Stimulated activated CD4-positive, alpha-beta T cell treated with anti-CD3 and anti-CD28 coated beads, Interleukin-2, amount 100 ng/mL, for 48 hours (primary cell): ENCODE measurements around the gene C2orf72.
"Not testable (repeated sequence)": the region's sequence is repeated elsewhere in the genome, so short reads cannot be mapped to it uniquely, and the experiment has no call there.

Experiments
- DNase-seq, 2 donors: peaks; one replicate each; pipeline ENCODE4 v3.0.0-alpha.2; 2020

C2orf72 gene

DNA sequence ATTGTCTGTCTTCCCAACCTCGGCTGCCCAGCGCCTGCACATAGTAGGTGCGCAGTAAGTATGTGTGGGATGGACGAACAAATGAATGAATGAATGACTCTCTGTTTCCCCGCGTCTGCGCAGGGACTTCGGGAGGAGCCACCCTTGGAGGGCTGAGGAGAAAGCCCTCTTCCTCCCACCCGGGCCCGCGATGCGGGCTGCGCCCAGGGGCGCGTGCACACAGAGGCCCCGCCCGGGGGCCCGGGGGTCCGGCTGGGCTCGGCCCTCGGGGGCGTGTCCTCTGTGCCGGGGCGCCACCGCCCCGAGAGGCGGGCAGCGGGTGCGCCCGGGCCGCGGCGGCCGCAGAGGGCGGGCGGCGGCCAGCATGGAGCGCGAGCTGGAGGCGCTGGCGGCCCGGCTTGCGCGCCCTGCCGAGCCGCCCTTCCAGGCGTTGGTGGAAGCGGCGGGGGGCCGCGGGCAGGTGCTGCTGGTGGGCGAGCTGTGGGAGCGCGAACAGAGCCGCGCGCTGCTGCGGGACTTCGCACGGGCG, at the start of gene C2orf72:
Gene C2orf72, plus strand, starts transcription at position 322 of the 529 bp plus-strand sequence. Its CDS starts 43 bp downstream, at position 365.
- no peak for DNase-seq

DNA sequence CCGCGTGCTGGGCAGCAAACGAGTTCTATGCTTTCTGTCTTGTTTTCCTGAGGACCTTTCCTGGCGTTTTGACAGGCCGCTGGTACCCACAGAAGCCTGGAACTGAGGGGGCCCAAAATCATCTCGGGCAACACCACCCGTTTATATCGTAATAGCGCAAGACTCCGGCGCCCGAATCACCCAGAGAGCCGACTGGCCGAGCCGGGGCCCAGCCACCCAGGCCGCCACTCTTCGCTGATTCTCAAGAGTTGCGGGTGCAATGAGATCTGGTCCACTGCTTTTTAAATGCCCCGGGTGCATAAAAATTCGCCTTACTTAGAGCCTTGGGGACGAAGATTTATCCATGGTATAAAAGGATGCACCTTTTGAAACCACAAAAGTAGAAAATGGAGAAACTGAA, 47.6 kb upstream of the C2orf72 start:
- no peak for DNase-seq

DNA sequence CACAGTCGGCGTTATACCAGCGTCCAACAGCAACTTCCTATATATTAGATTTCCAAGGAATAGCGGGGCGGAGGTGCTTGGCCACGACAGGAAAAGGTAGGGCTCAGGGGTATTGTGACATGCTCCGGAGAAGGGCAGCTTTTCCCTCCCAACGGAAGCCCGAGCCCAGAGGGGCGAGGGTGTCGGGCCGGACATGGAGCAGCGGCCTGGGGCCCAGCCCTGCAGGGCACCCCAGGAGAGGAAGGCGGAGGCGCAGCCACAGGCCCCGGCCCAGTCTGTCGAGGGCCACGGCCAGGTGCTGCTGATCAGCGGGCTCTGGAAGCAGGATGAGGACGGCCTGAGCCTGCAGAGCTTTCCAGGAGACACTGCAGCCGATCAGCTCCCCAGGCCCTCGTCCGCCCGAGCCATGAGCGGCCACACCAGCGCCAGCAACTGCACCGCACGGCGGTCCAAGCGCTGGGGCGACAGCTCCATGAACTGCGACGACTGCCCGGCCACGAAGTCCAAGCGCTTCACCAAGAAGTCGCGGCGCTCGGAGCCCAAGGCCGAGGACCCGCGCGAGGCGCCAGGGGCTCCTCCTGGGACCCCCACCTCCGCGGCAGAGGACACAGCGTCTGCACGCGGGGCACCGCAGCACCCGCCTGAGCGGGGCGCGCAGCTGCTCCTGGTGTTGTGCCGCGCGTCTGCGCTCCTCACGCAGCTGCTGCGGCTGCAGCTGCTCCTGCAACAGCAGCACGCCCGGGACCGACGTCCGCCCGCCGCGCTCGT, 47.0 kb upstream of the C2orf72 start:
- DNase-seq = no peak

DNA sequence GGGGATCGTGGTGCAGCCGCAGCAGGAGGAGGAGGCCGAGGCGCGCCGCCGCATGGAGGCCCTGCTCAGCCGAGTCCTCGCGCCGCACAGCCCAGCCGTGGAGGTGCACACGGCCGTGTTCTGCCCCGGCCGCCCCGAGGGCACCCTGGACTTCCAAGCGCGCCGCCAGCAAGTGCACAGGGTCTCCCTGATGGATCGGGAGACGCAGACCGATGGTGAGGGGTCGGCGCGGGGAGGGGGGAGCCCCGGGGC, 46.5 kb upstream of the C2orf72 start:
- DNase-seq = no peak

DNA sequence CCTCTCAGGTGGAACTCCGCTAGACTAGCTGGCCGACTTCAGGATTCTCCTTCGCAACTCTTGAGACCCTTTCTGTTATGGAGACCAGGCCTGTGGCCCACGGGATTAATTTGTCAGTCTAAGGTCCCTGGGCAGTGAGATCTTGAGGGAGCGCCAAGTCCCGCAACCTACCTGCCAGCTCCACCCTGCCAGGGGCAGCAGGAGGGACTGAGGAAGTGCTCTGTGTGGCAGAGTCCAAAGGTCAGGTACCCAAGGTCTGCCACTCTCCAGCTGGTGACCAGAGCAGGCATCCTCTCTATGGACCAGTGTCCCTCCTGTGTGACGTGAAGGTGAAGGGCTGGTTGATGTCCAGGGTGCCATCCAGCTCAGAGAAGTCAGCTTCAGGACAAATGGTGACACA, 45.7 kb upstream of the C2orf72 start:
- no peak for DNase-seq

DNA sequence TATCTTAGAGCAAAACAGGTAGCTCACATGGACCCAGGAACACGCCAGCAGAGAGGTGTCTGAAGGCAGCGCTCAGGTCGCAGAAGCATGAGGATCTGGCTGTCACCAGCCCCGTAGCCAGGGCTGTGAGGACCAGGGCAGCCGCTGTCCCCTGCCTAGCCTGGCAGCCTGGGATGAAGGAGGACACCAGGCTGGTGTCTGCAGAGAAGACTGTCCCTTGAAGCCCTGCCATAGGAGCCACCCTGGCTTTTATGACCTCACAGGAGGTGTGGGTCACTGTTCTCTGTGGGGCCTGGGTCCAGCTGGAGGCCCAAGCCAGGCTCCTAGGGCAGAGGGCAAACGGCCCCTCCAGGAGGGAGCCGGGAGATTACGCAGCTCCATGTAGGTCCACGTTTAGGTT, 41.5 kb upstream of the C2orf72 start, which contains the start of gene SPATA3:
Gene SPATA3, plus strand, starts transcription at position 301 of the 400 bp plus-strand sequence. CDS start 113 bp downstream, outside the sequence.
- no peak for DNase-seq

DNA sequence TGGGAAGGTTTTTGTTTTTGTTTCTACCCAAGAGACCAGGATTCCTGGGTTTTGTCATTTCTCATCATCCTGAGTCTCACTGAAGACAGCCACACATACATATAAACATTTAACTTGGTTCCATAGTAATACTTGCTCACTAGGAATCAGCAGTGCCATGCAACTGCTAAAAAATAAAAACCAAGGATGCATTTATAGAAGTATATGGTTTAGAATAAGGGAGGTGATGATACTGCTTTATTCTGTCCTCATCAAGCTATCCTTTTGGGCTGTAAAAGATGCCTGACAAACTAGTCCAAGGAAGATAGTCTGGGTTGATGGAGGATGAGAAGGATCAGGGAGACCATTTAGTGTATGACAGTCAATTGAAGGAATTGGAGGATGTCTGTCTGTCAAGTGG, 40.7 kb upstream of the C2orf72 start:
- DNase-seq = no peak

DNA sequence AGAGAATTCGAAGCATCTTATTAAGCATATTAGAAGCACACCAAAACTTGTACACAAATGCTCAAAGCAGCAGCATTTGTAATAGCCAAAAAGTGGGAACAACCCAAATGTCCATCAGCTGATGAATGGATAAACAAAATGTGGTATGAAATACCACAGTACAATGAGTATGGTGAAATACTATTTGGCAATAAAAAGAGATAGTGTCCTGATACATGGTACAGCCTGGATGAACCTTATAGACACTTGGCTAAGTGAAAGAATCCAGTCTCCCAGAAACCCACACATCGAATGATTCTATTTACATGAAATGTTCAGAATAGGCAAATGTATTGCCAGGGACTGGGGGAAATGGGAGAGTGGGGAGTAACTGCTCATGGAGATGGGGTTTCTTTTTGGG, 38.4 kb upstream of the C2orf72 start:
- DNase-seq = no peak

DNA sequence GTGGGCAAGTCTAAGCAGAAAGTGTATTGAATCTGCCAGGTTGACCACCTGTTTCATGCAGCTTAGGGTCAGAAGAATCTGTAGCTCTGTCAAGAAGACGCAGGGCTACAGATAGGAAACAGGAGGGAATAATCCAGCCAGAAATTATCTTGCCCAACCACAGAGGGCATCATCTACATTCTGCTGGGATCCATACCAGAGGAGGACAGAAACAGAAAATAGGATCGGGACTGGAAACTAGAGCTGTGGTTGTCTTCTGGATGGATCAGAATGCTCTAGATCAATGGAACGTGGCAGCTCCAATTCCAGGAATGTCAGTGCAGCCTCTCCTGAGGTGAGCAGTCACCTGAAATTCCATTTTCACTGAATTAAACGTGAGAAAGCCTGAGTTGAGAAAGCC, 37.8 kb upstream of the C2orf72 start:
- no peak for DNase-seq

DNA sequence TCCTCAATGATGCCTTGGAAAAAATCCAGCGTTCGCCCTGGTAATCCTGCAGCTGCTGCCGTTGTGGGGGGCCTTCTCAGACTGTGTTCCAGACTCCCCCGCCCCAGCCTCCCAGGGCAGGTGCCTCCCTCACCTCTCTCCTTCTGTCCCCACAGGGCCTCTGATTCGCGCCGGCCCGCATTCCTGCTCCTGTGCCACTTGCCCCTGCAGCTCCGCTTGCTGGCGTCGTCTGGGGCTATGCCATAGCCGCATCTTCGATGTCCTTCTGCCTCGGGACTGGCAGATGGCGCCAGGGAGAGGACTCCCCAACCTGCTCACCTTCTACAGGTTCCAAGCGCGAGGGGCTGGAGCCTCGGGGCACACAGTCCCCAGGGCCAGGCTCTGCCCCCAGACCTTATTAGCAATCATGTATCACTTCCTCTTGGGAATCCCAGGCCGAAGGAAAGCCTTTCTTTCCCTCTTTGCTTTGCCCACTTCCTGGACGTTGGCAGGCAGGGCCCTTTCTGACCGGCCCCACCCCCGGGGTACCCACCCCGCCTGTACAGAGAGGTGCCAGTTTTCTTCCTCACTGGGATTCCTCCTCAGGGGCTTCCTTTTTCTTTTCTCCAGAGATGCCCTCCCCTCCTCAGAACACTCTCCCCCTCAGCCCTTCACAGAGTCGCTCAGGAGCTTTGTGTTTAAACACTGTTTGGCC, 37.0 kb upstream of the C2orf72 start:
- DNase-seq = no peak

DNA sequence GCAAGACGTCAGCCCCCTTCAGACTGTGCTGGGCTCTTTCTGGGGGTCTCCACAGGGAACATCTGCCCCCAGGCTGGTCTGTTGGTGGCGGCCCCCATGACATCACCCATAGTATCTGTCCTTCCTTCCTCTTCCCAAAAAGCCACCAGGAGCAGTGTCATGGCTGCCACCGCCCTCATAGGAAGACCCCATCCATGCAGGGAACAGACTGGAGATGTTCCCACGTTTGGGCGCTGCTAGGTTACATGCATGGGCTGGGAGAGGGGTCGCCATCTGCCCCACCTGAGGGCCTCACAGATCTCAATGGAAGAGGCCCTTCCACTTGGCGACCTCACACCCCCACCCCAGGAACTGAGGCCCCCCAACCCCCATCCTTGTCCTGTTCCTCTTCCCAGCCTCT, 36.3 kb upstream of the C2orf72 start:
- no peak for DNase-seq

DNA sequence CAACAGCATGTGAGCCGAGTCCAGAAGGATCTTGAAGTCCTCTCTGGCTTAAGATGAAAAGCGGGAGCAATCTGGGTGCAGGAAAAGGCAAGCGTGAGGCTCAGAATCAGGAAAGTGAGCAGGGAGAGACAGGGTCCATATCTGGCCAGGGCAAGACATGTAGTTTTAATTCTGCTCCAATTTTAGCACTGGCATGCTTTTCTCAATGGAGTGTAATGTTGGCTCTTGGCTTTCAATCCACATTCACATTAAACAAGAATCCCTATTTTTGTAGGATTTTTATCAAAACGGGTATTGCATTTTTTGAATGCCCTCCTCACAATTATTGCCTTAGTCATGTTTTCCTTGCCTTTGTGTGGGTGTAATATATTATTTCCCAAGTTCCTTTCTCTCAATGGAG, 35.4 kb upstream of the C2orf72 start:
- DNase-seq = no peak

DNA sequence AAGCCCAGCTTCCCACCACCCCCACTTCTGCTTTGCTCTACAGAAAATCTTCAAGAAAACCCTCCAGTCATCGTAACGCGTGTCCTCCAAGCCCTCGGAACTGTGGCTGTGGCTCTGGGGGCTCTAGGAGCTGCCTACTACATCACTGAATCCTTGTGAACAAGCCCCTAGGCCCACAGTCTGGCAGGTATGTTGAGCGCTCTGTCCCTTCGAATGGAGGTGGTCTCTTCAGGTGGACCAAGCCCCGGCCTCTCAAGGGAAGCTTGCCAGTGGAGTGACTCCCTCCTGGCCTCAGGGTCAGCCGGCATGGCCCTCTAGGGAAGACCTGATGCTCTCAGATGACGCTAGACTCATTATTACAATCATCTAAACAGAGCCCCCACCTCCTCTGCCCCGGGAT, 34.7 kb upstream of the C2orf72 start:
- DNase-seq = no peak

DNA sequence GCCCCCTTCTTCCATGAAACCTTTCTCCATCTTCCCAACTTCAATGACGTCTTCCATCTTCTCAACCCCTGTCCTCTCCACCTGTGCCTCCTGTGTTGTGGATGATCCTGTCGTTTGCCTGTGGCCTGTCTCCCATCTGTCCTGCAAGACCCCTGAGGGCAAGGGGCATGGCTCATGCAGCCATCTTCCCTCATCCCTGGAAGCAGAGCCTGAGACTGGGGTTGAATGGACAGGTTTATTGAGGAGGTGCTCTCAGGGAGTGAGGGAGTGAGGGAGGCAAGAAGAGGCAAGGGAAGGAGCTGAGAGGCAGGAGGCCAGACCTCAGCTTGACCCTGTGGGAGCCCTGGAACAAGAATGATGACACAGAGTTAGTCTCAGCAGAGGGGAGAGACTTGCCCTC, 34.1 kb upstream of the C2orf72 start:
- no peak for DNase-seq

DNA sequence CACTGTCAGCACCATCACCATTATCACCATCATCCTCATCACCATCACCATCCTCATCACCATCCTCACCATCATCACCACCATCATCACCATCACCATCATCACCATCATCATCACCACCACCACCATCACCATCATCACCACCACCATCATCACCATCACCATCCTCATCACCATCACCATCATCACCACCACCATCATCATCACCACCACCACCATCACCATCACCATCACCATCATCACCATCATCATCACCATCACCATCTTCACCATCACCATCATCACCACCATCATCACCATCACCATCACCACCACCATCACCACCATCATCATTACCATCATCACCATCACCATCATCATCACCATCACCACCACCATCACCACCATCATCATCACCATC, 32.4 kb upstream of the C2orf72 start:
- DNase-seq = not testable (repeated sequence)

DNA sequence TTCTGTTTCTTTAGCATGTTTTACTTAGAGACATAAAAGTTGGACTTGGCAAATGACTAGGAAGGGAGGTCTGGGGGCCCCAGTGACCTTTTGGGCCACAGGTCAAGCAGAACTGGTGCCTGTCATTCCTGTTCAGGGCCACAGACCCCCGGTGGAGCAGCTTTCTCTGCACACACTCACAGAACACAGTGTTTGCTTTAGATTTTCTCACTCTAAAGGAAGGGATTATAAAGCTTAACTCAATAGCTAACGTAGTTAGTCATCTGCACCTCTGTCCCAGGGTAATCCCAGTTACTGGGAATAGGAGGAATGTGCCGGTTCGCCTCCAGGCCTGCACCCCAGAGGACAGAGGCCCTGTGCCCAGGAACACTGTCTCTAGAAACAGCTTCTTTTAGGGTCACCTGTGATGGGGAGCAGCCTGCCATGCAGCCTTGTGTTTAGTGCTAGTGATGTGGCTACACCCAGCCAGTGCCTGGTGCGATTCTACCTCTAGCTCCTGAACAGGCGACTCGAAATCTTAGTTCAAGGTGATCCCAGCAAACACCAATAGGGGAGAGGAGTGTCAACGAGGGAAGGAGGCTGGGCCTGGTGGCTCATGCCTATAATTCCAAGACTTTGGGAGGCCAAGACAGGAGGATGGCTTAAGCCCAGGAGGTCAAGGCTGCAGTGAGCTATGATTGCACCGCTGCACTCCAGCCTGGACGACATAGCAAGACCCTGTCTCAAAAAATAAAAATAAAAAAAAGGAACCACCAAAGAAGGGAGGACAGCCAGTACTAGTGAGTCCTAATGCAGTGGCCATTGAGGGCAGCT, 29.8 kb upstream of the C2orf72 start:
- no peak for DNase-seq

DNA sequence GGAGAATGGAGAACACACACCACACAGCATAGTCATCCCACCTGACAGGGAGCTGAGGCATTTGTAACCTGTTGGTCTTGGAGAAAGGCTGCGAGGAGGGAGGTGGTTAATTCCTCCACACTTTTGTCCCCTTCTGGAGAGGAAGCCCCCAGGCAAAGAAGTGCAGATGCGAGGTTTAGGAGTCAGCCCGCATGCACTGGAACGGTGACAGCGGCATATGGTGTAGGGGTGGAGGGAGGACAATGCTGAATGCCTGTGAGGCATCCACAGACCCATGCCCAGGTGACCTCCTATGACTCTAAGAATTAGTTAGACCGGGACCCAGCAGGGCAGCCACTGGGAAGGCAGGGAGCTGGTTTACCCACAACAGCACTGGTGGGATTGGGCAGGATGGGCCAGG, 29.2 kb upstream of the C2orf72 start:
- no peak for DNase-seq

DNA sequence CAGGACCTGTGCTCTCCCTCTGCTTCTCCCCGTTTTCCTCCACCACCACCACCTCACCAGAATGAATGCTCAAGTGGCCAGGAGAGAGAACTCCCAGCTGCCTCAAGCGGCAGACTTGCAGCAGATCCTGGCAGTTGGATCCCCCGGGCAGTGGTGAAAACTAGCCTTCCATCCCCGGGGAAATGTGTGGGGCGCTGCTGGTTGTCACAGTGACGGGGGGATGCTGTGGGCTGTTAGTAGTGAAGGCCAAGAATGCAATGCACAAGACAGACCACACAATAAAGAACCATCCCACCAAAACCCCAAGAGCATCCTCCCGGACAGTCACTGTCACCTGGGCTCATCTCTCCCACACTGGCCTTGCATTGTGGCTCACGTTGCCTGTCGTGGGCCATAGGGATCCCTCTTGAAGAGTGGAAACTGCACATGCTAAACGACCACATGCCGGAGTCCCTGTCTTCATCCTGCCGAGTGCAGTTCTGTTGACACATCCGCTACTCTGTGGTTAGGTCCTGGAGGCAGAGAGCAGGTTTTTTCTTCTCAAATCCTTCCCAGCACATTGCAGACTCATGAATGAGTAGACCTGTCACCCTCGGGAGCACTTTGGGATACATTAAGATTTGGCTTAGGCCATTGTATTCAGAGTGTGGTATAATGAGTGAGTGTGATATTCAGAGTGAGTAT, 27.9 kb upstream of the C2orf72 start:
- DNase-seq = no peak

DNA sequence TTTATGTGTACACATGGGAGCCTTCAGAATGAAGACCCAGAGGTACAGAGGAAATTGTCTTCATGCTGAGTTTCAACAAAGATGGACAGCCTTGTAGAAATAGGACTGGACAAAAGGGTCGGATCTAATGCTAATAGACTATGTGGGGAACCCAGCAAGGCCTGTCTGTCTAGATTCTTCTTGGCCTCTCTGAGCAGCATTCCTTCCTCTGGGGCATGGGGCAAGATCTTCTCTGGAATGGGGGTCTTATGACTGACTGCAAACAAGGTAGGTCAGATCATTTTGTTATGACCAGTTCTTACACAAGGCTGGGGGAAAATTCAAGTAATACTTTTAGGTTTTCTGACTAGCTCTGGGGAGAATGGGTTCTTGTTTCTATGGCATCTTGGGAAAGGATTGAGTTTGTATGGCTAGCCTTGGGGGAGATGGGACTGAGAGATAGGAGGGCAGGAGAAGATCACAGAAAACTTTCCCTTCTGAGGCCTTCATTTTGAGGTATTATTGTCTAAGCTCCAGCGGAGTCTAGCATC, 27.1 kb upstream of the C2orf72 start:
- DNase-seq = no peak

DNA sequence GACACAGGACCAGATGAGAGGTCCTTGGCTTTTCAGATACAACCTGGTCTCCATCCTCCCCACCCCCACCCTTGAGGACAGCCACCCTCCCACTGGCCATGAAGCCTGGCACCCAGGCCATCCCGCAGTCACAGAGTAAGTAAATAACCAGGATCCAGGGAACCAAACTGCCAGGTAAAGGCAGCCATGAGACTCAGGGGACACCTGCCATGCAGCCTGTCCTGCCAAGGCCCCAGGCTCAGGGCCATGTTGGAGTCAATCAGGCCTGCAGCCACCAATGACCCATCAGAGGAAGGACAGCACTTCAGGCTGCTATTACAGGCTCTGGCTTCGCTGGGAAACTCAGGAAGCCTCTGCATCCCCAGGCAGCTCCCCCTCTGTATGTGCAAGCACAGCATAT, 25.8 kb upstream of the C2orf72 start:
- DNase-seq = no peak

DNA sequence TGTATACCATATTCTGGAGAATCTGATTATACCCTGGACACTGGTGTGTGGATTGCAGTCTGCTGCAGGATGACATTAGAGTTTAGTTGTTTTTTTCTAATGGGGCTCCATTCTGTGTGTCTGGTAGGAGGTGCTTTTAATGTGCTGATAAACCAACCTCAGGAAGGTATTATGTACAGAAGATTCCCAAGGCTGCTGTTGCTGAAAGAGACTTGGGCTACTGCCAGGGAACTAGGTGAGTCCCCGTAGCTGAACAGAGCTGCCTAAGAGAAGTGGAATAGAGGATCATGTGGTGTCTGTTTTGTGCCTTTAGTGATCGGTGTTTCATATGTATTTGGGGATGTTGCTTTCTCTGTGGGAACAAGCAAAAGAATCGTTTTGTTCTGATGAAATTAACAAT, 24.9 kb upstream of the C2orf72 start:
- DNase-seq = no peak

DNA sequence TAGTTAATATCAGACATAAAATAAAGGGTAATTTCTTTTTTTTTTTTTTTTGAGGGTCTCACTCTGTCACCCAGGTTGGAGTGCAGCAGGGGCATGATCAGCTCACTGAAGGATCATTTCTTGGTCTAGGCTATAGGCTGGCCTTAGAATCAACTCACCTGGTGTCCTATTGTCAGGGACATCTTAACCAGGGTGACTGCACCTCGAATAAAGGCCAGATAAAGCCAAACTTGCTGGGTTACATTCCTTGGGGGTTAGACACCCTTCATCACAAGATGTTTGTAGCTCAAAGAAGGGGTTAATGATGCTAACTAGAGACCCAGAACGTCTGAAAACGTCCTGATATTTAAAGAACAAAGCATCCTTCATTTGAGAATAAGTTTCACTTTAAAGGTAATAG, 23.5 kb upstream of the C2orf72 start:
- no peak for DNase-seq

DNA sequence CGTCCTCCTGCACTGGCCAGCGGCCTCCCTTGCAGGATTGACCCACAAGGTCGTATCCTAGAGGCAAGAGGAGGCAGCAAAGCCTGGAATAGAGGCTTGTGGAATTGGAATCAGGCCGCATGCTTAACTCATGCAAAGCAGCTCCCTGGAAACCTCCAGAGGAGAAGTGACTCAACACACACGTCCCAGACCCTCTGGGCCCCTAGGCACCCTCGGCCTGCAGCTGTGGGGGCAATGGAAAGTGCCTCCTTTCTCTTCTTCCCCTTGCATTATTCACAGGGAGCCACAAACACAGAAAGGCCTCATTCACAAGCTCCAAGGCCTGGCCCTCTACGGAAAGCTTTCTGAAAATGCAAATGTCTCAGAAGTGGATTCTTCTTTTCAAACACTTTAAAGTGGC, 21.8 kb upstream of the C2orf72 start:
- DNase-seq = no peak
